Measurements from ENCODE around the gene ARHGAP23.
"Not testable (repeated sequence)": the region's sequence is repeated elsewhere in the genome, so short reads cannot be mapped to it uniquely, and the experiment has no call there.

Gene ARHGAP23

DNA sequence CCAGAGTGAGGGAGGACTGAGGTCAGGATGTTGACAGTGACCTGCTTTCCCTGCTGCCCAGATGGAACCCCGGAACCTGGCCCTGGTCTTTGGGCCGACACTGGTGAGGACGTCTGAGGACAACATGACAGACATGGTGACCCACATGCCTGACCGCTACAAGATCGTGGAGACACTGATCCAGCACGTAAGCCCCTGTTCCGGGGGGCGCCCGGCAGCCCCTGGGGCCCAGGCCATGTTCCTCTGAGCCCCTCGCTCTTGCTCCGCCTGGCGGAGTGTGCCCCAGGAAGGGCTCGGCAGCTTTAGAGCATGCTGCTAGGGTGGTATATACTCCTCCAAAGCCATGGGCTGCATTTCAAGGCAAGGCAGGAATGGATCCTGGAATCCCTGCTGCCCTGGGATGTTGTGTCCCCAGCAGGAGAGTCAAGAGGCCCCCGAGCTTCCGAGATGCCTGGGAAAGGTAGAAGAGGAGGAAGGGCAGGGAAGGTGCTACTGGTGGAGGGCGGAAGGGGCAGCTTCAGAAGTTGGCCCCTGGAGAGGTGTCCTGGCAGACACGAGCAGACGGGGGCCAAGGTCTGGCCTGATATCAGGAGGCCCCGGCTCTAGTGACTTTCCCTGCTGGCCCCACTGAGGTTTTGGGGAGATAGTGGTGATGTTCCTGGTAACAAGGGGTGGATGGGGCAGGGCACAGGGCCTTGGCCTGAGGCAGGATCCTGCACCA, 63.2 kb downstream of the ARHGAP23 start:
- not testable (repeated sequence) for H3K9me2 ChIP-seq (ENCODE audit: low read depth, low read length); H3K4me2 ChIP-seq (ENCODE audit: low read length); H3K9ac ChIP-seq (ENCODE audit: low read length); H3K79me2 ChIP-seq (ENCODE audit: insufficient read depth, low read length); H3K27ac ChIP-seq (ENCODE audit: low read depth, low read length, poor library complexity, severe bottlenecking); H3K36me3 ChIP-seq (ENCODE audit: insufficient read depth, low read length); H2AFZ ChIP-seq (ENCODE audit: low read length); H3F3A ChIP-seq (ENCODE audit: insufficient read depth, low read length); H3K9me3 ChIP-seq (ENCODE audit: low read length); H4K20me1 ChIP-seq (ENCODE audit: insufficient read depth, low read length); H3K4me3 ChIP-seq (ENCODE audit: low read depth, low read length, poor library complexity, severe bottlenecking); H3K4me1 ChIP-seq (ENCODE audit: insufficient read depth, low read length, severe bottlenecking); H3K27me3 ChIP-seq (ENCODE audit: insufficient read depth, low read length)

DNA sequence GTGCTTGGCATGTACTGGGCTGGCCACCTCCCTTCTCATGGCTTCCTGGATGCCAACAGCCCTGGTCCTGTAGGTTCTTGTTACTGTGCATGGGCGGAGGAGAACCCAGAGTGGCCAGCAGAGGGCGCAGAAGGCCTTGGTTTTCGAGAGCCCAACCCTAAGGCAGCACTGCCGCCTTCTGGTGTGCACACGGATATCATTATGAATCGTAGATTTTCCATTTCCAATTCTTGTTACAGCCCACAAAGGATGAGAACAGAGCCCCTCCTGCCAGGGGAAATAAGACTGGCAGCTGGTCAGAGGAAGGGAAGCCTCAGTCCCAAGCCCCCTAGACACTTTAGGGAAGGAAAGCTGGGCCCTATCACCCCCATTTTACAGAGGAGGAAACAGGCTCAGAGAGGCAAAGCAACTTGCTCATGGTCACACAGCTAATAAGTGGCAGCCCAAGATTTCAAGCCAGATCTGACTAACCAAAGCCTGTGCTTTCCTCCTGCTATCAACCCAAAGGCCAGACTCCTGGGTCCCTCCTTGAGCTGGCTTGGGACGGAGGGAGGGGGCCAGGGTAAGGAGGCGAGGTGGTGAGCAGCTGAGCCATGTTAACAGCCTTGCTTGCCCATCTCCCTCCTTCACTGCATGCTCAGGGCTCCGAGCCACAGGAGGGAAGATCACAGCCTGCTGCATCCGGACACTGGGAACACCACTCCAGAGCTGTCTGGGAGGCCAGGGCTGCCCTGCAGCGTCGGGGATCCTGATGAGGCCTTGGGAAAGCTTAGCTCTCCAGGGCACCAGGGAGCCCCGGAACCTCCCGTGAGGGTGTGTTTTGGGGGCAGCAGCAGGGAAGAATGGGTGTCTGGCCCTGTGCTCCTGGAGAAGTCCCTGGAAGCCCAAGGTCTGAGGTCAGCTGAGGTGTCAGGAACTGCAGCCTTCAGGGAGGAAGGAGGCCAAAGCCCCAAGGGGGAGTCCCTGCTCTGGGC, 64.1 kb downstream of the ARHGAP23 start:
- not testable (repeated sequence) for H3K4me3 ChIP-seq (ENCODE audit: low read depth, low read length, poor library complexity, severe bottlenecking); H3K27ac ChIP-seq (ENCODE audit: low read depth, low read length, poor library complexity, severe bottlenecking); H3K79me2 ChIP-seq (ENCODE audit: insufficient read depth, low read length); H4K20me1 ChIP-seq (ENCODE audit: insufficient read depth, low read length); H3F3A ChIP-seq (ENCODE audit: insufficient read depth, low read length); H3K36me3 ChIP-seq (ENCODE audit: insufficient read depth, low read length); H2AFZ ChIP-seq (ENCODE audit: low read length); H3K9me2 ChIP-seq (ENCODE audit: low read depth, low read length); H3K27me3 ChIP-seq (ENCODE audit: insufficient read depth, low read length); H3K9me3 ChIP-seq (ENCODE audit: low read length); H3K9ac ChIP-seq (ENCODE audit: low read length); H3K4me2 ChIP-seq (ENCODE audit: low read length); H3K4me1 ChIP-seq (ENCODE audit: insufficient read depth, low read length, severe bottlenecking)
- TF ChIP-seq, protein P1, sequence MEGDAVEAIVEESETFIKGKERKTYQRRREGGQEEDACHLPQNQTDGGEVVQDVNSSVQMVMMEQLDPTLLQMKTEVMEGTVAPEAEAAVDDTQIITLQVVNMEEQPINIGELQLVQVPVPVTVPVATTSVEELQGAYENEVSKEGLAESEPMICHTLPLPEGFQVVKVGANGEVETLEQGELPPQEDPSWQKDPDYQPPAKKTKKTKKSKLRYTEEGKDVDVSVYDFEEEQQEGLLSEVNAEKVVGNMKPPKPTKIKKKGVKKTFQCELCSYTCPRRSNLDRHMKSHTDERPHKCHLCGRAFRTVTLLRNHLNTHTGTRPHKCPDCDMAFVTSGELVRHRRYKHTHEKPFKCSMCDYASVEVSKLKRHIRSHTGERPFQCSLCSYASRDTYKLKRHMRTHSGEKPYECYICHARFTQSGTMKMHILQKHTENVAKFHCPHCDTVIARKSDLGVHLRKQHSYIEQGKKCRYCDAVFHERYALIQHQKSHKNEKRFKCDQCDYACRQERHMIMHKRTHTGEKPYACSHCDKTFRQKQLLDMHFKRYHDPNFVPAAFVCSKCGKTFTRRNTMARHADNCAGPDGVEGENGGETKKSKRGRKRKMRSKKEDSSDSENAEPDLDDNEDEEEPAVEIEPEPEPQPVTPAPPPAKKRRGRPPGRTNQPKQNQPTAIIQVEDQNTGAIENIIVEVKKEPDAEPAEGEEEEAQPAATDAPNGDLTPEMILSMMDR (IDR thresholded peaks at IDR 0.05; ENCODE audit: low read length) = peak; percentile 68

DNA sequence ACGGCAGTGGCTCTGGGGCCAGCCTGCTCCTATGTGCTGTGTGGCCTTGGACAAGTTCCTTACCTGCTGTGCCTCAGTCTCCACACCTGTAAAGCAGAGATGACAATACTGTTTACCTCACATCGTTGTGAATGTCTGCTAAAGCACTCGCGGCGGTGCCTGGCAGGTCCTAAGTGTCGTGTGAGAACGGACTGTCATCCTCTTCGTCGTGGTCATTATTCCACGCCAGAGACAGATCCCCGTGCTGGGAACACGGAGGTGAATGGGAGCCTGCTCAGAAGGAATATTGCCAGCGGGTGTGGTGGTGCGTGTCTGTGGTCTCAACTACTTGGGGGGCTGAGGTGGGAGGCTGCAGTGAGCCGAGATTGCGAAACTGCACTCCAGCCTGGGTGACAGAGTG, 65.9 kb downstream of the ARHGAP23 start:
- H4K20me1 ChIP-seq (ENCODE audit: insufficient read depth, low read length) = not testable (repeated sequence)

DNA sequence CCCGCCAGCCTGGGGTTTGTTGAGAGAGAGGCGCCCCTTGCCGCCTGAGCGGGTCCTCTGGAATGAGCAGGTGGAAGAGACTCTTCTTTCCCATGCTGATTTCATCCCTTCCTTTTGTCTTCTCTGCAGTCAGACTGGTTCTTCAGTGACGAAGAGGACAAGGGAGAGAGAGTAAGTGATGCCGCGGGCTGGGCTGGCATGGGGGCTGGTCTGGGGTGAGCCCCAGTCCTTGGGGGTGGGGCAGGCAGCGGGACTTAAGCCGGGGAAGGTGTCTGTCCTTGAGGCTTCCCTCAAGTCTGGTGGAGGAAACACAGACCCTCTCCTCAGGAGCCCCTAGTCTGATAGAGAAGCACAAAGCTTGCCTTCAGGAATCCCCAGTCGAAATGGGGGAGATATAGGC, 69.4 kb downstream of the ARHGAP23 start:
- H3K4me3 ChIP-seq (ENCODE audit: low read depth, low read length, poor library complexity, severe bottlenecking); H3K9me2 ChIP-seq (ENCODE audit: low read depth, low read length); H3K9me3 ChIP-seq (ENCODE audit: low read length); H3K4me2 ChIP-seq (ENCODE audit: low read length); H3F3A ChIP-seq (ENCODE audit: insufficient read depth, low read length); H3K27me3 ChIP-seq (ENCODE audit: insufficient read depth, low read length); H4K20me1 ChIP-seq (ENCODE audit: insufficient read depth, low read length); H2AFZ ChIP-seq (ENCODE audit: low read length); H3K36me3 ChIP-seq (ENCODE audit: insufficient read depth, low read length); H3K4me1 ChIP-seq (ENCODE audit: insufficient read depth, low read length, severe bottlenecking); H3K79me2 ChIP-seq (ENCODE audit: insufficient read depth, low read length); H3K27ac ChIP-seq (ENCODE audit: low read depth, low read length, poor library complexity, severe bottlenecking); H3K9ac ChIP-seq (ENCODE audit: low read length): not testable (repeated sequence)

More for the DNA sequence above, 65.9 kb downstream of the ARHGAP23 start:
- not testable (repeated sequence) for H2AFZ ChIP-seq (ENCODE audit: low read length); H3K4me2 ChIP-seq (ENCODE audit: low read length); H3K9ac ChIP-seq (ENCODE audit: low read length); H3K4me3 ChIP-seq (ENCODE audit: low read depth, low read length, poor library complexity, severe bottlenecking); H3K9me2 ChIP-seq (ENCODE audit: low read depth, low read length); H3K27me3 ChIP-seq (ENCODE audit: insufficient read depth, low read length); H3K27ac ChIP-seq (ENCODE audit: low read depth, low read length, poor library complexity, severe bottlenecking); H3K9me3 ChIP-seq (ENCODE audit: low read length); H3K36me3 ChIP-seq (ENCODE audit: insufficient read depth, low read length); H3K4me1 ChIP-seq (ENCODE audit: insufficient read depth, low read length, severe bottlenecking); H3K79me2 ChIP-seq (ENCODE audit: insufficient read depth, low read length); H3F3A ChIP-seq (ENCODE audit: insufficient read depth, low read length)

Data from OCI-LY1 (cell line).